DMS79 (cell line): ENCODE data around the gene CNTN1.
"Not testable (repeated sequence)": the region's sequence is repeated elsewhere in the genome, so short reads cannot be mapped to it uniquely, and the experiment has no call there.

ENCODE experiments used
- DNase-seq: peaks from one replicate; lab custom pipeline; 2025; lab: John Stamatoyannopoulos, UW

Gene CNTN1

GRCh38 chr12:41045509-41045908 lies 353.3 kb downstream of the CNTN1 start:
- no peak for DNase-seq

- no peak for DNase-seq
Observed at GRCh38 chr12:41049033-41049432, 356.8 kb downstream of the CNTN1 start.

GRCh38 chr12:41051954-41052353 lies 359.7 kb downstream of the CNTN1 start:
- DNase-seq = no peak

- no peak for DNase-seq
Observed at GRCh38 chr12:41052441-41052840, 360.2 kb downstream of the CNTN1 start.

GRCh38 chr12:41053046-41053445 lies 360.8 kb downstream of the CNTN1 start:
- DNase-seq = no peak

DNA sequence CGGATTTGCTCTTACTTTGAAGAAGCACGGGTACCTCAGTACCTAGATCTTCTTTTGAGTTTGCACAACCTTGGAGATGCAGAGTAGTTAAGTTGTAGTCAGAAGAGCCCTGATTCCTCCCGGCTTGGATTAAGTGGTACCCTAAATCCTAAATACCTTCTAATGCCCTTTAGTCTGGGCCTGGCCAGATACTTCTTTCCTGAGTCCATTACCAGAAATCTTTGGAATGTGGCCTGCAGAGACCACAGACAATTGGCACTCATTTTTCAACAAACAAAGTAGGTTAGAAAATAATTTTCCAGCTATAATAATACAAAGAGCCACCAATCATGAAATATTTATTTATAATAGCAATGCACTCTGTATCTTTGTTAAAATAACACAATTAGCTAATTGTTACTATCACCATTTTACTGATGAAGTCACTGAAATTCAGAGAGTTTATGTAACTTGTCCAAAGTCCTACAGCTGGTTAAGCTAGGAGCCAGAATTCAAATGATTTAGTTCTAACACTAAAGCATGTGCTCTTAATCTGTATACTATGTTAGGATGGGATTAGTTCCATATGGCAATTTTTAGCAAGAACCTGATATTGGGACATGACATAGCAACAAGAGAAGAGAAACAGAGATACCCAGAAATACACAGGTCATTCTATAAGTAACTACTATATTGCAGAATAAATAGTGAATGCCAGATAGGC lies 363.8 kb downstream of the CNTN1 start:
- DNase-seq = no peak

DNA sequence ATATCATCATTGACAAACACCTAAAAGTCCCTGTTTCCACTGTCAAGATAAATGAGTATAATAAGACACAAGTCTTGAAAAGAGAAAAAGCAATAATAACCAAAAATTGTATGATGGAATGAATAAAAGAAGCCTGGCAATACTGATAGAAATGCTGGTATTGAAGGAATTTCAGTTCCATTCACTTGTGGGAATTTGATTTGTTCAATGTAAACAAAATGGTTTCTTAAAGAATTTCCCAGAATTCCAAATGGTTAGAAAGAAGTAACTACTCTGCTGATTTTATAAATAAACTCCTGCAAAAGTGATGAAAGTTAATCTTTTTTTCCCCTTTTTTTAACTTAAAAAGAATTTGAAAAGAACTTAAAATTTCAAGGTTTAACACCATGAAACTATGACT lies 366.0 kb downstream of the CNTN1 start:
- no peak for DNase-seq

DNA sequence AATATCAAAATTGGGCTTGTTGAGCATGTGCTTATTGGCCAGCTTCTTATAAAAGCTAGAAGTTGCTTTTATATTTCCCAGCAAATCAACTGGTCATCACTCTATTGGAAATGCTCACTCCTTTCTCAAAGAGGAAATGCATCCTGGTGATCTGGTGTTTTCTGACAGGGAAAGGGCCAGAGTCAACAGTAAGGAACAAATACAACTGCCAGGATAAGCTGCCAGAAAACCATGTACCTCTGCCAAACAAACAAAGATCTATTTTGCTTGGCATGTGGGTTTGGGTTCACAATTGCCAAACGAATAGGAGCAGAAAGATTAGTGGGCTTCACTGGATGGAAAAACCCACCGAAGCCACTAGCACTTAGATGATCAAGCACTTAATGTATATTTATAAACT lies 369.0 kb downstream of the CNTN1 start:
- DNase-seq = no peak

GRCh38 chr12:41064411-41064810 lies 372.2 kb downstream of the CNTN1 start:
- no peak for DNase-seq

DNA sequence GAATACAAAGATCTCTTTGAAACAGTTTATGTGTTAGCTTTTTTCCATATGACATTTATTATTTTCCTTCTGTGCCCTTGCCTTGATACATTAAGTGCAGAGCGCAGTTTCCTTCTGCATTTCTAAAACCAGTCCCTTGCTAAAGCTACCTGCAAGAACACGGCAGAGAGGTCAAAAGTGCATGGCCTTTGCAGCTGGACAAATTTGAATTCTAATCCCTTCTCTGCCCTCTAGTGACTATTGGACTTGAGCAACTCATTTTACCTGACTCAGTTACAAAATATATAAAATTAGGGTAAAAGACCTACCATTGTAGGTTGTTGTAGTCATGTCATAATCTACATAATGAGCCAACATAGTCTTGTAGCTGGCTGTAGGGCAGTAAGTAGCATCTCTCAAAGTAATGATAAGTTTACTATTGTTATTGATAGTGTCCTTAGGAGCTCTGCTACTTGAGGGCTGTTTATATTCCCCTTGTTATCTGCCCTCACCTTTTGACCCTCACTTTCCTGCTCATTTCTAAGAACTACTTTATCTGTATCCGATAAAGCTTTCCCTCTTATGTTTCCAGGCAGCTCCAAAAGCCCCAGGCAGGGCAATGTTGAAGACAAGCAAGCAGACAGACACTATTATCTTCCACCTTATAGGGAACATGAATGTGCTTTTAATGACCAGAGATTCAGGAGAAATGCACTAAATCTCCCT lies 375.9 kb downstream of the CNTN1 start:
- DNase-seq = no peak

DNA sequence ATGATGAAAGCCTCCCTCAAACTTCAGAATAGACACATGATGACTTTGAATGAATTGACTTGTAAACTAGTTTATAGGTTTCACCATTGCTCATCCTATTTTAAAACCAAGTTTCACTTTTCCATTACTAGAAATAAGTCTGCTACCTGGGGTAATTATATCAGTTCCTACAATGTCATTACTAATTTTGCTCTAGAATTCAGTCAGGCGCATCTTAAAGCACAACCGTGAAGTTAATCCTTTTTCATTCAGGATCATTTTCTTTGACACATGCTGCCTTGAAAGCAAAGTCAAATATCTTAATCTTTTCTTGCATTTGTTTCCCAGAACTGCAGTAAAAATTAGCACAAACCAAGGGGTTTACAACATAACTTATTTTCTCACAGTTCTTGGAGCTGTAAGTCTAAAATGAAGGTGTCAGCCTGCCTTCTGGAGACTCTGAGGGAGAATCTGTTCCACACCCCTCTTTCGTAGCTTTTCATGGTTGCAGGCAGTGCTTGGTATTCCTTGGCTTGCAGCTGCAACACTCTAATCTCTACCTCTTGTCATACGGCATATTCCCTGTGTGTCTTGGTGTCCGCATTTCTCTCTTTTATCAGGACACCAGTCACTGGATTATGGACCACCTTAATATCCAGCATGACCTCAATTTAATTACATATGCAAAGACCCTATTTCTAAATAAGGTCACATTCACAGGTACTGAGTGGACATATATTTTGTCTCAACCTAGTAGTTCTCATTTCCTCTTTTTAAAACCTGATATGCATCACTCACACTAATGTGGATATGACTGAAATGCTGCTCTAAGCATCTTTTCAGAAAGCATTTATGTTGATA lies 381.6 kb downstream of the CNTN1 start:
- DNase-seq = no peak

DNA sequence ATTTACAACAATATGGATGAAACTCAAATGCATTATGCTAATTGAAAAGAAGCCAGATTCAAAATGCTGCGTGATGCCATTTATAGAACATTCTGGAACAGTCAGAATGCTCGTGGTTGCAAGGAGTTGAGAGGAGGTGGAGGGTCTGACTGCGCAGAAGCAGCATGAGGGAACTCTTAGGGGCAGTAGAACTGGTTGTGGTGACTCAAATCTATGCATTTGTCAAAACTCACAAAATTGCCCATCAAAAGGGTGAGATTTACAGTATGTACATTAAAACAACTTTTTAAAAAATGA lies 382.2 kb downstream of the CNTN1 start:
- no peak for DNase-seq

- DNase-seq = no peak
Observed at GRCh38 chr12:41076114-41076513, 383.9 kb downstream of the CNTN1 start.

DNA sequence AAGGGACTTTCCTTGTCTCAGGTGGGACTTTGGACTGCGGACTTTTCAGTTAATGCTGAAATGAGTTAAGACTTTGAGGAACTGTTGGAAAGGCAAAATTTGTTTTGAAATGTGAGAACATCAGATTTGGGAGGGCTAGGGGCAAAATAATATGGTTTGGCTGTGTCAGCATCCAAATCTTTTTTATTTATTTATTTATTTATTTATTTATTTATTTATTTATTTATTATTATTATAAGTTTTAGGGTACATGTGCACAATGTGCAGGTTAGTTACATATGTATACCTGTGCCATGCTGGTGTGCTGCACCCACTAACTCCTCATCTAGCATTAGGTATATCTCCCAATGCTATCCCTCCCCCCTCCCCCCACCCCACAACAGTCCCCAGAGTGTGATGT lies 389.0 kb downstream of the CNTN1 start:
- not testable (repeated sequence) for DNase-seq

DNA sequence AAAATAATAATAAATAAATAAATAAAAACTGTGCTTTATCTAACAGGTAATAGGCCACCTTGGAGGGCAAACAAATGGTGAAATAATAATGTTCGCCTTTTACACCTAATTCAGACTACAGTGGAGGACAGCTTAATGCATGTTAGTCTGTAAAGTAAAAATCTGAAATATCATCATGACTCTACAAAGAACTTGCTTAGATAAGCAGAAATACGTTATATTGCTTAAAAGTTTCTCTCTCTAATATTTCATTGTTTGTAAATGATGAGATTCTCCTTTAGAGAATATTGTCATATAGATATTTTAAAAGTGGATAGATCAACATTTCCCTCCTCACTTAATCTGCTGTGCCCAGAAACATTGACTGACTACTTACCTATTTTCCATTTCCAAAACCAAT lies 397.2 kb downstream of the CNTN1 start:
- no peak for DNase-seq

- DNase-seq = no peak
Observed at GRCh38 chr12:41092115-41092514, 399.9 kb downstream of the CNTN1 start.

DNA sequence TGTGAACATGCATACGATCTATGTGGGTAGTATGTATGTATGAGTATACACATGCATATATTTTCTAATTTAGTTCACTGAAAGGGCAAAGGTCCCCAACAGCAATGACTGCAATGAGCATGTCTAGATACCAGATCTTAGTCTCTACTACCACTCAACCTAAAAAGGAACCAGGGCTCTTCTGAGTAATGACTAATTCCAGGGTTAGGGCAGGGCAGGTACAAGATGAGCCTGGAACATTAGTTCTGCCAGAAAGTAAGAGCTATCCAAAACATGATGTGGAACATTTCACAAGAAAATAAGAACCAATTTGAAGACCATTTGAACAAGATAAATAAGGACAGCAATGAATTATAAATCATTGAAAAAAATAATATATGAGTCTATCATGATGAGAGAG lies 404.6 kb downstream of the CNTN1 start:
- DNase-seq = no peak

GRCh38 chr12:41100572-41100971 lies 408.3 kb downstream of the CNTN1 start:
- no peak for DNase-seq

DNA sequence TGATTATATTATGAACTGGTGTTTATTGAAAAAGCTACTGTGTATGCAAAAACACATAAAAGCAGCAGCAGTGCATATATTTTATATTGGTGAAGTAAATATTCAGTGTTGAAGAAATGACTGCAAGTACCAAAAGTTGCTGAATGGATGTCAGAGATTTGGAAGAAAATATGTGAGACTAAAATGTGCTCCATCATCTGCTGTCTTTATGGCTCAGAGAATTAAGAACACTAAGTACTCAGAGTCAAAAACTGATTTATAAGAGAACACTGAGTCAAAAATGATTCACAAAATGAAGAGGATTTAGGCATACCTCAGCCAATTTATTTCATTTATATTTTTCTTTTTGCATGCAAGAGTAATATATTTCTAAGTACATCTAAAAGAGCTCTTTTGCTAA lies 409.6 kb downstream of the CNTN1 start:
- DNase-seq = no peak

DNA sequence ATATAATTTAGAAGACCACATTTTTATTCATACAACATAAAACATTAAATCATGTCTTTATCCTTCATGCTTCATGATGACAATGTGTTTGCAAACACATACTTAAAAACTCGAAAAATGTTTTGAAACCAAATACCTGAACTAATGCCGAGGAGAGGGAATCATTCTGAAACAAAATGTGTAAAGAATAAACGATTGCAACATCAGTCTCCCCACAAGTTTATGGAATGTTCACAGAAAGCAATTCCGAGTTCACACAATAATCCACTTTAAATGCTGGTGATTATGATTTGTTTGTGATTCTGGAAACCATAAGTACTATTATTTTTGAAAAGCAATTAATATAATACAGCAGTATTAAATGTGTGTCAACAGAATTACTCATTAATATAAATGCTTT lies 411.4 kb downstream of the CNTN1 start:
- no peak for DNase-seq

GRCh38 chr12:41106315-41106714 lies 414.1 kb downstream of the CNTN1 start:
- no peak for DNase-seq

GRCh38 chr12:41108032-41108431 lies 415.8 kb downstream of the CNTN1 start:
- no peak for DNase-seq

DNA sequence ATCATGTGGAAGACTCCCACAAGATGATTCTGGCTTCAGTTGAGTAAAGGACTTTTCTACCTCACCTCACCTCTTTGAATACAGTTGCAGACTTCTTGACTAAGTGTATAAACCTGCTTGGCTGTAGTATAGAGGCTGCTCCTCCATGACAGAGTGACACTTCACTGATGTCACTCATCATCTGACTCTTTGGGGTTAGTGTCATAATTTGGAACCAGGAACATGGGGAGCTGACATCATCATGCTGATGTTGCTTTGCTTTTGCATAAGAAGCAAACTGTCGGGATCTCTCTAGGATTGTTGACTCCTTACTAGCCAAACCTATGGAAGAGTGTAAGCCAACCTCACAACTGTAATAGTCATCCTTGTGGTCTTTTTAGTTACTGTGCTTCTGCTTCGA lies 420.7 kb downstream of the CNTN1 start:
- no peak for DNase-seq
